ENCODE data around the gene CDK4.

DNA sequence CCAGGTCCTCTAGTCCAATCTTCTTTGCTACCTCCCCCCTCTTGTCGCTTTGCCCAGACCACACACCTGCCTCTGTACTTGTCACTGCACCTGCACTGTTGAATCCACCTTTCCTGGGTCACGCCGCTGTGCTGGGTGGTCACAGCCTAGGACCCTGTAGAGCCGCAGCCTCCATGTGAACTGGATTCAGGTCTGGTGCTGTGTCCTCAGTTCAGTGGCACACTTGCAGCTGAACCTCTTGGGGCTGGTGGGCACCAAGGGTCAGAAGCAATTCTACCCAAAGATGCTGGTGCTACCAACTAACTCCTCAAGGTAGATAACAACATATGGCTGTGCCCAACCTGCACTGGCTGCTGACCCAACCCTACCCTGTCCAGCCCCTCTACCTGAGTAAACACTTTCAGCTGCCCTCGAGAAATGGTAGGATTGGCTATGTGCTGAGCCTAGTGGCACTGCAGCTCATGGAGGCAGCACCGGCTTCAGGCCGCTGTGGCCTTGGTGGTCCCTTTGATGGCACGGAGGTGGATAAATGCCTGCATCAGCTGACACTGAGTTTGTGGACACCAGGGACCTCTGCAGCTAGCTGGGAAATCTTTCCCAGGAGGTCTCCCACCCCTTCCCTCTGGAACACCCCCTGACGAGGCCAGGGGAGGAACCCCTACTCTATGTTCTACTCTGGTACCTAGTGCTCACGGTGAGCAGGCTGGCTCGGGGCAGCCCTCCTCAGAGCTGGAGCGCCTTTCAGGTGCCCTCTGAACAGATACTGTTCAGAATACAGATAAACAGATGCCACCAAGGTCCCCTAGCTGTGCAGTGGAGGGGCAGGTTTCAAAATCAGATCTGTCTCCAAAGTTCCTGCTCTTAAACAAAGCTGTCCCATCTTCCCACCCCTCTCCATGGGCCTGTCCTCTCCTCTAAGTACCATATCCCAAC, 27.8 kb downstream of the CDK4 start:
- TF ChIP-seq, protein P1, sequence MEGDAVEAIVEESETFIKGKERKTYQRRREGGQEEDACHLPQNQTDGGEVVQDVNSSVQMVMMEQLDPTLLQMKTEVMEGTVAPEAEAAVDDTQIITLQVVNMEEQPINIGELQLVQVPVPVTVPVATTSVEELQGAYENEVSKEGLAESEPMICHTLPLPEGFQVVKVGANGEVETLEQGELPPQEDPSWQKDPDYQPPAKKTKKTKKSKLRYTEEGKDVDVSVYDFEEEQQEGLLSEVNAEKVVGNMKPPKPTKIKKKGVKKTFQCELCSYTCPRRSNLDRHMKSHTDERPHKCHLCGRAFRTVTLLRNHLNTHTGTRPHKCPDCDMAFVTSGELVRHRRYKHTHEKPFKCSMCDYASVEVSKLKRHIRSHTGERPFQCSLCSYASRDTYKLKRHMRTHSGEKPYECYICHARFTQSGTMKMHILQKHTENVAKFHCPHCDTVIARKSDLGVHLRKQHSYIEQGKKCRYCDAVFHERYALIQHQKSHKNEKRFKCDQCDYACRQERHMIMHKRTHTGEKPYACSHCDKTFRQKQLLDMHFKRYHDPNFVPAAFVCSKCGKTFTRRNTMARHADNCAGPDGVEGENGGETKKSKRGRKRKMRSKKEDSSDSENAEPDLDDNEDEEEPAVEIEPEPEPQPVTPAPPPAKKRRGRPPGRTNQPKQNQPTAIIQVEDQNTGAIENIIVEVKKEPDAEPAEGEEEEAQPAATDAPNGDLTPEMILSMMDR (conservative IDR thresholded peaks at IDR 0.05), result no peak
- no peak for TF ChIP-seq ZFX (IDR thresholded peaks at IDR 0.05)

All from C4-2B (cell line).